K562 (cell line): ENCODE measurements around the gene GBF1. TPM values are rescaled to one million over a fixed set of nuclear protein-coding genes. Genes with fewer than 3 reads are reported as not detected.

Source experiments
- ATF1 ChIP-seq, 2 experiments: fragments of 450-650 bp in 1 of 2; IDR thresholded peaks; 2 replicates each; pipeline ENCODE4 v1.6.1; 2016; ENCODE audit warnings: missing compliant biosample characterization in 1 of 2, missing genetic modification characterization in 1 of 2
- JUNB ChIP-seq: fragments of 450-650 bp; formaldehyde crosslinking; conservative IDR thresholded peaks from 2 replicates; pipeline ENCODE4 v1.4.0; 2020; ENCODE audit warnings: mild to moderate bottlenecking
- KLF10 ChIP-seq: fragments of 250-450 bp; sonication (Bioruptor Pico); IDR thresholded peaks from 2 replicates; pipeline ENCODE4 v1.6.1; 2021; ENCODE audit warnings: matching md5 sums
- PHF20 ChIP-seq: fragments of 450-650 bp; IDR thresholded peaks from 2 replicates; pipeline ENCODE4 v1.6.1; 2018; ENCODE audit not compliant: partially characterized antibody
- POLR2AphosphoS5 ChIP-seq: IDR thresholded peaks from 2 replicates; pipeline ENCODE4 v1.6.1; 2011; ENCODE audit warnings: mild to moderate bottlenecking, low read depth, low read length, moderate library complexity; ENCODE audit not compliant: control insufficient read depth, insufficient read depth
- polyA plus RNA-seq, 8 experiments: library from polyadenylated mRNA; depleted of rRNA in 4 of 8; stranded (reverse) in 5 of 8; unstranded in 3 of 8; fragments of >200 nt; fragmentation: Nextera tagmentation in 2 of 8; fragmentation: Illumina TruSeq in 1 of 8; extraction: Ambion mirVana in 2 of 8; extraction: Trizol in 1 of 8; gene quantifications; 2 replicates each; pipeline versions ENCODE4 v1.2.1 to v1.2.3, GENCODE V29; 2011 to 2014; ENCODE audit warnings: inconsistent platforms in 1 of 8, missing spikeins in 1 of 8
- total RNA-seq, 7 experiments: library from RNA; depleted of rRNA in 6 of 7; stranded (reverse); fragments of >200 nt in 6 of 7; fragmentation: Illumina TruSeq in 2 of 7; extraction: Trizol in 2 of 7; gene quantifications; 2 replicates each; pipeline versions ENCODE4 v1.2.1 to v1.2.3, GENCODE V29; 2011 to 2021; ENCODE audit warnings: low replicate concordance in 1 of 7
- TF ChIP-seq, protein P1 (sequence below), 3 experiments: fragments of 200-800 bp in 1 of 3; fragments of 250-450 bp in 1 of 3; fragments of 450-650 bp in 1 of 3; sonication (Bioruptor Pico) in 1 of 3; sonication (Bioruptor generic) in 1 of 3; formaldehyde crosslinking in 1 of 3; IDR thresholded peaks; 2 replicates each; pipeline versions ENCODE4 v1.6.1 to v1.8.0; 2016 to 2022; ENCODE audit warnings: mild to moderate bottlenecking in 2 of 3, missing genetic modification characterization in 2 of 3, missing compliant biosample characterization in 1 of 3, moderate library complexity in 1 of 3
- TF ChIP-seq, protein P2 (sequence below), 2 experiments: fragments of 450-650 bp; formaldehyde crosslinking in 1 of 2; IDR thresholded peaks; 2 replicates each; pipeline versions ENCODE4 v1.4.0 to v1.6.1; 2014 to 2020; ENCODE audit warnings: mild to moderate bottlenecking in 2 of 2, borderline replicate concordance in 1 of 2, low read depth in 1 of 2
- TF ChIP-seq, protein P3 (sequence below): fragments of 250-450 bp; sonication (Bioruptor Pico); IDR thresholded peaks from 2 replicates; pipeline ENCODE4 v1.5.0; 2021

Gene GBF1
- total and polyA plus RNA-seq, 9 of the 15 experiments (the other 6 are each of a cell fraction or from before 2014, with no cell fraction given) = 0.69 to 28.0 (median 10.3) TPM

DNA sequence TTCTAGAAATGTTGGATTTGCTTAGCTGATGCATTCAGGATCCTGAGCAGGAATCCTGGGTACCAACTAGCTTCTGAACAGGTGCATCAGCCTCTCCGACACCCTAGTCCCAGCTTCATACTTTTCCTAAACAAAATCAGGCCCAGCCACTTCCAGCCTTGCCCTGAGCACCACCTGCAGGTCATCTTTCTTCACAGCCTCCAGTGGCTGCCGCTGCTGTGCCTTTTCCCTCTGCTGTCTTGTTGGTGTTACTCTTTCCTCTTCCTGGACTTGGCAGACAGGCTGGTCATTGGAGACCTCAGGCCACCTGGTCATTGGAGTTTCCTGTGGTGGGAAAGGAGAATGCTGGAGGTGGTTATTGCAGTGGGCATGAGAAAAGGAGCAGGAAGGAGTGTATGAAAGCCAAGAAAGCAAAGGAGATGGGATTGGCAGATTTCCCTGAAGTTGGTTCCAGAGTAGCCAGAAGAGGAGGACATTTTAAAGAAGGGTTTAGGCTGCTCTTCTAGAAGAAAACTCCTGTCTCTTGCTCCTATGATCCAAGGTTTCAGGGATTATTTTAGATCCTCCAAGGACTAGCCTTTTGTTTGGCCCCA is 102.0 kb downstream of the GBF1 start (continued):
- TF ChIP-seq, protein P1, sequence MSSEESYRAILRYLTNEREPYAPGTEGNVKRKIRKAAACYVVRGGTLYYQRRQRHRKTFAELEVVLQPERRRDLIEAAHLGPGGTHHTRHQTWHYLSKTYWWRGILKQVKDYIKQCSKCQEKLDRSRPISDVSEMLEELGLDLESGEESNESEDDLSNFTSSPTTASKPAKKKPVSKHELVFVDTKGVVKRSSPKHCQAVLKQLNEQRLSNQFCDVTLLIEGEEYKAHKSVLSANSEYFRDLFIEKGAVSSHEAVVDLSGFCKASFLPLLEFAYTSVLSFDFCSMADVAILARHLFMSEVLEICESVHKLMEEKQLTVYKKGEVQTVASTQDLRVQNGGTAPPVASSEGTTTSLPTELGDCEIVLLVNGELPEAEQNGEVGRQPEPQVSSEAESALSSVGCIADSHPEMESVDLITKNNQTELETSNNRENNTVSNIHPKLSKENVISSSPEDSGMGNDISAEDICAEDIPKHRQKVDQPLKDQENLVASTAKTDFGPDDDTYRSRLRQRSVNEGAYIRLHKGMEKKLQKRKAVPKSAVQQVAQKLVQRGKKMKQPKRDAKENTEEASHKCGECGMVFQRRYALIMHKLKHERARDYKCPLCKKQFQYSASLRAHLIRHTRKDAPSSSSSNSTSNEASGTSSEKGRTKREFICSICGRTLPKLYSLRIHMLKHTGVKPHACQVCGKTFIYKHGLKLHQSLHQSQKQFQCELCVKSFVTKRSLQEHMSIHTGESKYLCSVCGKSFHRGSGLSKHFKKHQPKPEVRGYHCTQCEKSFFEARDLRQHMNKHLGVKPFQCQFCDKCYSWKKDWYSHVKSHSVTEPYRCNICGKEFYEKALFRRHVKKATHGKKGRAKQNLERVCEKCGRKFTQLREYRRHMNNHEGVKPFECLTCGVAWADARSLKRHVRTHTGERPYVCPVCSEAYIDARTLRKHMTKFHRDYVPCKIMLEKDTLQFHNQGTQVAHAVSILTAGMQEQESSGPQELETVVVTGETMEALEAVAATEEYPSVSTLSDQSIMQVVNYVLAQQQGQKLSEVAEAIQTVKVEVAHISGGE (CRISPR knock-in tag; IDR thresholded peaks at IDR 0.05) = no peak
- TF ChIP-seq, protein P2, sequence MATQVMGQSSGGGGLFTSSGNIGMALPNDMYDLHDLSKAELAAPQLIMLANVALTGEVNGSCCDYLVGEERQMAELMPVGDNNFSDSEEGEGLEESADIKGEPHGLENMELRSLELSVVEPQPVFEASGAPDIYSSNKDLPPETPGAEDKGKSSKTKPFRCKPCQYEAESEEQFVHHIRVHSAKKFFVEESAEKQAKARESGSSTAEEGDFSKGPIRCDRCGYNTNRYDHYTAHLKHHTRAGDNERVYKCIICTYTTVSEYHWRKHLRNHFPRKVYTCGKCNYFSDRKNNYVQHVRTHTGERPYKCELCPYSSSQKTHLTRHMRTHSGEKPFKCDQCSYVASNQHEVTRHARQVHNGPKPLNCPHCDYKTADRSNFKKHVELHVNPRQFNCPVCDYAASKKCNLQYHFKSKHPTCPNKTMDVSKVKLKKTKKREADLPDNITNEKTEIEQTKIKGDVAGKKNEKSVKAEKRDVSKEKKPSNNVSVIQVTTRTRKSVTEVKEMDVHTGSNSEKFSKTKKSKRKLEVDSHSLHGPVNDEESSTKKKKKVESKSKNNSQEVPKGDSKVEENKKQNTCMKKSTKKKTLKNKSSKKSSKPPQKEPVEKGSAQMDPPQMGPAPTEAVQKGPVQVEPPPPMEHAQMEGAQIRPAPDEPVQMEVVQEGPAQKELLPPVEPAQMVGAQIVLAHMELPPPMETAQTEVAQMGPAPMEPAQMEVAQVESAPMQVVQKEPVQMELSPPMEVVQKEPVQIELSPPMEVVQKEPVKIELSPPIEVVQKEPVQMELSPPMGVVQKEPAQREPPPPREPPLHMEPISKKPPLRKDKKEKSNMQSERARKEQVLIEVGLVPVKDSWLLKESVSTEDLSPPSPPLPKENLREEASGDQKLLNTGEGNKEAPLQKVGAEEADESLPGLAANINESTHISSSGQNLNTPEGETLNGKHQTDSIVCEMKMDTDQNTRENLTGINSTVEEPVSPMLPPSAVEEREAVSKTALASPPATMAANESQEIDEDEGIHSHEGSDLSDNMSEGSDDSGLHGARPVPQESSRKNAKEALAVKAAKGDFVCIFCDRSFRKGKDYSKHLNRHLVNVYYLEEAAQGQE (IDR thresholded peaks at IDR 0.05; ENCODE audit: borderline replicate concordance) = peak; percentile 36; the same call in 1 of the 2 replicates
- TF ChIP-seq, protein P2 (CRISPR knock-in tag; IDR thresholded peaks at IDR 0.05; ENCODE audit: low read depth) = no peak
- TF ChIP-seq, protein P3, sequence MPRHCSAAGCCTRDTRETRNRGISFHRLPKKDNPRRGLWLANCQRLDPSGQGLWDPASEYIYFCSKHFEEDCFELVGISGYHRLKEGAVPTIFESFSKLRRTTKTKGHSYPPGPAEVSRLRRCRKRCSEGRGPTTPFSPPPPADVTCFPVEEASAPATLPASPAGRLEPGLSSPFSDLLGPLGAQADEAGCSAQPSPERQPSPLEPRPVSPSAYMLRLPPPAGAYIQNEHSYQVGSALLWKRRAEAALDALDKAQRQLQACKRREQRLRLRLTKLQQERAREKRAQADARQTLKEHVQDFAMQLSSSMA (CRISPR knock-in tag) = no peak
- TF ChIP-seq POLR2AphosphoS5 (no peak), KLF10 (no peak), JUNB (CRISPR knock-in tag) (no peak), ATF1 (CRISPR knock-in tag; IDR thresholded peaks at IDR 0.05) (no peak), ATF1 (tag; IDR thresholded peaks at IDR 0.05) (no peak), PHF20 (no peak)
